ENCODE data around the gene DGKB.

Gene DGKB

GRCh38 chr7:14504134-14504533 lies 398.4 kb downstream of the DGKB start:
- TF ChIP-seq YY1 (IDR thresholded peaks at IDR 0.05; ENCODE audit: low read depth) (no peak), TEAD4 (IDR thresholded peaks at IDR 0.05) (no peak), CEBPB (IDR thresholded peaks at IDR 0.05) (no peak), ZBTB7A (IDR thresholded peaks at IDR 0.05; ENCODE audit: low read depth) (no peak), EP300 (IDR thresholded peaks at IDR 0.05; ENCODE audit: borderline replicate concordance) (no peak), RAD21 (IDR thresholded peaks at IDR 0.05; ENCODE audit: low read depth) (no peak), MAX (IDR thresholded peaks at IDR 0.05) (no peak), EGR1 (IDR thresholded peaks at IDR 0.05) (no peak), NFIC (IDR thresholded peaks at IDR 0.05) (no peak), CREB1 (IDR thresholded peaks at IDR 0.05; ENCODE audit: low read depth) (no peak), REST (IDR thresholded peaks at IDR 0.05; ENCODE audit: low read depth) (no peak), USF1 (IDR thresholded peaks at IDR 0.05) (no peak), TCF12 (IDR thresholded peaks at IDR 0.05; ENCODE audit: low read depth) (no peak), TAF1 (IDR thresholded peaks at IDR 0.05; ENCODE audit: low read depth) (no peak), FOXM1 (IDR thresholded peaks at IDR 0.05; ENCODE audit: borderline replicate concordance, low read depth) (no peak)

- TF ChIP-seq TCF12 (IDR thresholded peaks at IDR 0.05; ENCODE audit: low read depth) (no peak), TEAD4 (IDR thresholded peaks at IDR 0.05) (no peak), FOXM1 (IDR thresholded peaks at IDR 0.05; ENCODE audit: borderline replicate concordance, low read depth) (no peak), CREB1 (IDR thresholded peaks at IDR 0.05; ENCODE audit: low read depth) (no peak), REST (IDR thresholded peaks at IDR 0.05; ENCODE audit: low read depth) (no peak), EP300 (IDR thresholded peaks at IDR 0.05; ENCODE audit: borderline replicate concordance) (no peak), RAD21 (IDR thresholded peaks at IDR 0.05; ENCODE audit: low read depth) (no peak)
Measured at GRCh38 chr7:14503623-14504022, 398.9 kb downstream of the DGKB start.

- TF ChIP-seq YY1 (IDR thresholded peaks at IDR 0.05; ENCODE audit: low read depth), result no peak
- TF ChIP-seq ZBTB7A (IDR thresholded peaks at IDR 0.05; ENCODE audit: low read depth), result no peak
- no peak for TF ChIP-seq RAD21 (IDR thresholded peaks at IDR 0.05; ENCODE audit: low read depth)
- TF ChIP-seq CREB1 (IDR thresholded peaks at IDR 0.05; ENCODE audit: low read depth), result no peak
- no peak for TF ChIP-seq EP300 (IDR thresholded peaks at IDR 0.05; ENCODE audit: borderline replicate concordance)
- no peak for TF ChIP-seq FOXM1 (IDR thresholded peaks at IDR 0.05; ENCODE audit: borderline replicate concordance, low read depth)
- no peak for TF ChIP-seq CEBPB (IDR thresholded peaks at IDR 0.05)
- no peak for TF ChIP-seq TAF1 (IDR thresholded peaks at IDR 0.05; ENCODE audit: low read depth)
- no peak for TF ChIP-seq MAX (IDR thresholded peaks at IDR 0.05)
- TF ChIP-seq REST (IDR thresholded peaks at IDR 0.05; ENCODE audit: low read depth), result no peak
- no peak for TF ChIP-seq TCF12 (IDR thresholded peaks at IDR 0.05; ENCODE audit: low read depth)
- TF ChIP-seq USF1 (IDR thresholded peaks at IDR 0.05), result no peak
- no peak for TF ChIP-seq EGR1 (IDR thresholded peaks at IDR 0.05)
Measured at GRCh38 chr7:14501436-14501835, 401.1 kb downstream of the DGKB start.

- TF ChIP-seq USF1 (IDR thresholded peaks at IDR 0.05) (no peak), TEAD4 (IDR thresholded peaks at IDR 0.05) (no peak), TAF1 (IDR thresholded peaks at IDR 0.05; ENCODE audit: low read depth) (no peak), RAD21 (IDR thresholded peaks at IDR 0.05; ENCODE audit: low read depth) (no peak), YY1 (IDR thresholded peaks at IDR 0.05; ENCODE audit: low read depth) (no peak), CEBPB (IDR thresholded peaks at IDR 0.05) (no peak), TCF12 (IDR thresholded peaks at IDR 0.05; ENCODE audit: low read depth) (no peak), FOXM1 (IDR thresholded peaks at IDR 0.05; ENCODE audit: borderline replicate concordance, low read depth) (no peak), REST (IDR thresholded peaks at IDR 0.05; ENCODE audit: low read depth) (no peak), MAX (IDR thresholded peaks at IDR 0.05) (no peak)
Measured at GRCh38 chr7:14497390-14497789, 405.2 kb downstream of the DGKB start.

Measured in Ishikawa (cell line).